ENCODE results near the gene ICA1L.

The ICA1L gene

DNA sequence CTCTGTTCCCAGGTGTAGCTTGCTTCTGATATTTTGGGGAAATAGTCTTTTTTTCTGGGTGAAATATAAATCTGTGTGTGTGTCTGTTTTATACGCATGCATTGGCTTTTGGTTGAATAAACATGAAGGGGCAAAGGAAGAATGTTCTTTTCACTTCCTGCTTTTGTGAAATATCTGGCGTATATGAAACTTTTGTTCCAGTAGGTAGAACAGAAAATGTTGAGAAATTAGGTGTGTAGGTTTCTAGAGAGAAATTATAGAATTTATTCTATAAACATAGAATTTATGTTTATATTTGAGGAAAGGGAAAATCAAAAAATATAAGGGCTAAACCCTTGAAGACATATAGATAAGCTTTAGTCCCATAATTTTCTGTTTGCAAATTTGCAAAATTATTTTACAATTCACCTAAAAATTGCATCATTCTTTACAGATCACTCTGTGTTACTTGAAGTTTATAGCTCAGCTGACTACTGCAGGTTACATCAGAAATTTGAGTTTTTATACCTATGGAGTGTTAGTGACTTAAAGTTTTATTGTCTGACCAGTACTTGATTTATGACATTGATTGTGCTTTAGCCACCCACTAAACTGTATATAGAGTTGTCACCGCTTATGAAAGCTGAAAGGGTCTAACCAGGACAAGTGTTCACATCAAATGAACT, 120.7 kb downstream of the ICA1L start:
- H3K9me3 ChIP-seq (ENCODE audit: control insufficient read depth in 2 of 2, low read length in 2 of 2), result no peaks in the 10 kb centered on the region
- H3K9ac ChIP-seq (ENCODE audit: low read depth in 1 of 2, low read length in 2 of 2), result no peak overlapping the region
- H3K4me3 ChIP-seq (ENCODE audit: low read length in 2 of 2), result no peak overlapping the region
- no peaks in the 10 kb centered on the region for H3K27me3 ChIP-seq (ENCODE audit: control insufficient read depth in 2 of 2, insufficient read depth in 2 of 2, low read length in 2 of 2)
- H3K27ac ChIP-seq (ENCODE audit: low read depth in 2 of 2, low read length in 2 of 2), result no peak overlapping the region
- no peaks in the 10 kb centered on the region for H3K4me1 ChIP-seq (ENCODE audit: control insufficient read depth in 2 of 2, insufficient read depth in 2 of 2, low read length in 2 of 2)
- no peaks in the 10 kb centered on the region for H3K36me3 ChIP-seq (ENCODE audit: control insufficient read depth in 2 of 2, insufficient read depth in 2 of 2, low read length in 2 of 2)

- Histone ChIP-seq H3K4me1 (ENCODE audit: control insufficient read depth in 2 of 2, insufficient read depth in 2 of 2, low read length in 2 of 2) (no peaks in the 10 kb centered on the region), H3K9me3 (ENCODE audit: control insufficient read depth in 2 of 2, low read length in 2 of 2) (no peaks in the 10 kb centered on the region), H3K27me3 (ENCODE audit: control insufficient read depth in 2 of 2, insufficient read depth in 2 of 2, low read length in 2 of 2) (no peaks in the 10 kb centered on the region), H3K27ac (ENCODE audit: low read depth in 2 of 2, low read length in 2 of 2) (no peak overlapping the region), H3K9ac (ENCODE audit: low read depth in 1 of 2, low read length in 2 of 2) (no peak overlapping the region), H3K36me3 (ENCODE audit: control insufficient read depth in 2 of 2, insufficient read depth in 2 of 2, low read length in 2 of 2) (no peaks in the 10 kb centered on the region), H3K4me3 (ENCODE audit: low read length in 2 of 2) (no peak overlapping the region)
These were observed 122.1 kb downstream of the ICA1L start for GRCh38 chr2:202749477-202749876.

- Histone ChIP-seq H3K4me1 (ENCODE audit: control insufficient read depth in 2 of 2, insufficient read depth in 2 of 2, low read length in 2 of 2) (no peaks in the 10 kb centered on the region), H3K4me3 (ENCODE audit: low read length in 2 of 2) (no peak overlapping the region), H3K27ac (ENCODE audit: low read depth in 2 of 2, low read length in 2 of 2) (no peak overlapping the region), H3K9ac (ENCODE audit: low read depth in 1 of 2, low read length in 2 of 2) (no peak overlapping the region), H3K27me3 (ENCODE audit: control insufficient read depth in 2 of 2, insufficient read depth in 2 of 2, low read length in 2 of 2) (no peaks in the 10 kb centered on the region), H3K36me3 (ENCODE audit: control insufficient read depth in 2 of 2, insufficient read depth in 2 of 2, low read length in 2 of 2) (peaks cover 6 to 10% of the 10 kb centered on the region in 2 donors), H3K9me3 (ENCODE audit: control insufficient read depth in 2 of 2, low read length in 2 of 2) (peaks cover 8 to 11% of the 10 kb centered on the region in 2 donors)
These were observed 128.0 kb downstream of the ICA1L start for GRCh38 chr2:202743613-202744012.

GRCh38 chr2:202736826-202737225, 134.7 kb downstream of the ICA1L start:
- Histone ChIP-seq H3K27me3 (ENCODE audit: control insufficient read depth in 2 of 2, insufficient read depth in 2 of 2, low read length in 2 of 2) (no peaks in the 10 kb centered on the region), H3K4me3 (ENCODE audit: low read length in 2 of 2) (no peak overlapping the region)

DNA sequence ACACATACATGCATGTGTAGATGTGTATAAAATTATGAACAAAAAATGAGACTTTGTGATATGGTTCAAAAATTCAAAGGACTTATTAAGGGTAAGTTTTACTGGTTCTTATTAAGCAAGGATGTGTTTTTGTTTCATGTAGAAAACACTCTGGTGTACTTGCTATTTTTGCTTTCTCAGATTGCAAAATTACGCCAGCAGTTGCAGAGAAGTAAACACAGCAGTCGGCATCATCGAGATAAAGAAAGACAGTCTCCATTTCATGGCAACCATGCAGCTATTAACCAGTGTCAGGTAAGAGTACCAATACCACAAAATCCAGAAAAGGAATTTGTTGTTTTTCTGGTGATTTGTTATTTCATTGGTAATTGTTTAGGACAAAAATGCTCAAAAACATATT, 145.5 kb downstream of the ICA1L start:
- H3K36me3 ChIP-seq (ENCODE audit: control insufficient read depth in 2 of 2, insufficient read depth in 2 of 2, low read length in 2 of 2), result peaks cover 6% of the 10 kb centered on the region in 2 donors
- H3K9ac ChIP-seq (ENCODE audit: low read depth in 1 of 2, low read length in 2 of 2), result no peak overlapping the region
- no peaks in the 10 kb centered on the region for H3K4me1 ChIP-seq (ENCODE audit: control insufficient read depth in 2 of 2, insufficient read depth in 2 of 2, low read length in 2 of 2)
- H3K27me3 ChIP-seq (ENCODE audit: control insufficient read depth in 2 of 2, insufficient read depth in 2 of 2, low read length in 2 of 2), result no peaks in the 10 kb centered on the region
- H3K9me3 ChIP-seq (ENCODE audit: control insufficient read depth in 2 of 2, low read length in 2 of 2), result no peaks in the 10 kb centered on the region
- H3K4me3 ChIP-seq (ENCODE audit: low read length in 2 of 2), result no peak overlapping the region
- no peak overlapping the region for H3K27ac ChIP-seq (ENCODE audit: low read depth in 2 of 2, low read length in 2 of 2)

More at GRCh38 chr2:202736826-202737225, 134.7 kb downstream of the ICA1L start:
- Histone ChIP-seq H3K27ac (ENCODE audit: low read depth in 2 of 2, low read length in 2 of 2) (no peak overlapping the region), H3K36me3 (ENCODE audit: control insufficient read depth in 2 of 2, insufficient read depth in 2 of 2, low read length in 2 of 2) (peaks cover 3% of the 10 kb centered on the region in 2 donors), H3K4me1 (ENCODE audit: control insufficient read depth in 2 of 2, insufficient read depth in 2 of 2, low read length in 2 of 2) (no peaks in the 10 kb centered on the region), H3K9ac (ENCODE audit: low read depth in 1 of 2, low read length in 2 of 2) (no peak overlapping the region), H3K9me3 (ENCODE audit: control insufficient read depth in 2 of 2, low read length in 2 of 2) (no peaks in the 10 kb centered on the region)

- Histone ChIP-seq H3K9ac (ENCODE audit: low read depth in 1 of 2, low read length in 2 of 2) (no peak overlapping the region), H3K9me3 (ENCODE audit: control insufficient read depth in 2 of 2, low read length in 2 of 2) (no peaks in the 10 kb centered on the region), H3K36me3 (ENCODE audit: control insufficient read depth in 2 of 2, insufficient read depth in 2 of 2, low read length in 2 of 2) (peaks cover 4 to 6% of the 10 kb centered on the region in 2 donors), H3K4me1 (ENCODE audit: control insufficient read depth in 2 of 2, insufficient read depth in 2 of 2, low read length in 2 of 2) (no peaks in the 10 kb centered on the region), H3K27ac (ENCODE audit: low read depth in 2 of 2, low read length in 2 of 2) (no peak overlapping the region), H3K27me3 (ENCODE audit: control insufficient read depth in 2 of 2, insufficient read depth in 2 of 2, low read length in 2 of 2) (no peaks in the 10 kb centered on the region), H3K4me3 (ENCODE audit: low read length in 2 of 2) (no peak overlapping the region)
These were observed 147.8 kb downstream of the ICA1L start for GRCh38 chr2:202723746-202724145.
